C4-2B (cell line): ENCODE results near the gene KBTBD4.

Experiments
- ZFX ChIP-seq: fragments of 450-650 bp; IDR thresholded peaks from 2 replicates; pipeline ENCODE4 v1.6.1; 2017
- TF ChIP-seq, protein P1 (sequence below): fragments of 450-650 bp; conservative IDR thresholded peaks from 2 replicates; pipeline ENCODE4 v1.5.1; 2017; ENCODE audit warnings: mild to moderate bottlenecking

DNA sequence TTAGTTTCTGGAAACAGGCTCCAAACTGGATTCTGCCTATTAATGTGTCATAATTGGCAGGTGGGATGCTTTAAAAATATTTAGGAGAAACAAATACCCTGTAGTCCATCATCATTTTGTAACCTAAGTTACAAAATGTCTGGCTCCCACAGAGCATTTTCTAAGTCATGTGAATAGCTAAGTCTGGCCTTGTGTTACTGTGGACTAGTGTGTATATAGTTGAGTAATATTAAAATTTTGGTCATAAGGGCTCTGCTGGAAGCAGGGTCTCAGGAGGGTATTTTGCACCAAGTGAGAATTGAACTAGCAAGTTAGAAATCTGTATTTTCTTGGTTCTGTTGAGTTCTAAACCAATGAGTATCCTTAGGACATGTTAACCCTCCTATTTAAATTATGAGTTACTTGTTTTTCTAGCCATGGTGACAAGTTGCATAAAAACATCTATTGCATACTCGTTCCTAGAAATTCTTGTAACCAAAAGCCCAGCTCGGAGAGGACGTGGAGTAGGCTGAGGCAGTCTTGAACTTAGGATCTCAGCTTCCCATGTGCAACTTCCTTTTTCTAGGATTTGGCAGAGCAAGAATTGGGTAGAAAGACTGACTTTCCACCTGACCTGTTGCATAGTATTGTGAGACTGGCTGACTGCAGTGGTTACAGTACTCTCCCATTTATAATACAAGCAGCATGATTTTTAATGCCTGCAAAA lies 8.0 kb downstream of the KBTBD4 start:
- TF ChIP-seq, protein P1, sequence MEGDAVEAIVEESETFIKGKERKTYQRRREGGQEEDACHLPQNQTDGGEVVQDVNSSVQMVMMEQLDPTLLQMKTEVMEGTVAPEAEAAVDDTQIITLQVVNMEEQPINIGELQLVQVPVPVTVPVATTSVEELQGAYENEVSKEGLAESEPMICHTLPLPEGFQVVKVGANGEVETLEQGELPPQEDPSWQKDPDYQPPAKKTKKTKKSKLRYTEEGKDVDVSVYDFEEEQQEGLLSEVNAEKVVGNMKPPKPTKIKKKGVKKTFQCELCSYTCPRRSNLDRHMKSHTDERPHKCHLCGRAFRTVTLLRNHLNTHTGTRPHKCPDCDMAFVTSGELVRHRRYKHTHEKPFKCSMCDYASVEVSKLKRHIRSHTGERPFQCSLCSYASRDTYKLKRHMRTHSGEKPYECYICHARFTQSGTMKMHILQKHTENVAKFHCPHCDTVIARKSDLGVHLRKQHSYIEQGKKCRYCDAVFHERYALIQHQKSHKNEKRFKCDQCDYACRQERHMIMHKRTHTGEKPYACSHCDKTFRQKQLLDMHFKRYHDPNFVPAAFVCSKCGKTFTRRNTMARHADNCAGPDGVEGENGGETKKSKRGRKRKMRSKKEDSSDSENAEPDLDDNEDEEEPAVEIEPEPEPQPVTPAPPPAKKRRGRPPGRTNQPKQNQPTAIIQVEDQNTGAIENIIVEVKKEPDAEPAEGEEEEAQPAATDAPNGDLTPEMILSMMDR, result no peak
- TF ChIP-seq ZFX, result no peak
